ENCODE measurements around the gene GLT1D1. TPM values are rescaled to one million over a fixed set of nuclear protein-coding genes. Genes with fewer than 3 reads are reported as not detected.

GLT1D1 gene
- total RNA-seq, 4 donors from 2014 or later = 0.09 to 10.4 (median 0.71) TPM

DNA sequence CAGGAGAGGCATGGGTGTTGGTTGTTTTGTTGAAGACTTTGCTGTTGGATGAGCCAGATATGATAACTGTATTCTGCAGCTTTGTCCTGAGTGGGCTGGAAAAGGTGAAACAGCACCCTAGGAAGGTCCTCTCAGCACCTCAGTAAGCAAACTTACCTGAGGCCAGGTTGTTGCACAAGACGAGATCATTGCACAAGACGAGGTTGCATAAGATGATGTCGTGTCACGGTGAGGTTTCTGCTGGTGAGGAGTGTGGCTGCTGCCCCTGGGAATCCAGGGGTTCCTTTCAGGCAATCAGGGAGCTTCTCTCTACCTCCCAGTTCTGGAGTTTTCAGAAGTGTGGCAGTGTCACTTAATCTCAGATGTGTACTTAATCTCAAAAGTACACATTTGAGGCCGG lies 85.6 kb downstream of the GLT1D1 start:
- TF ChIP-seq CTCF (IDR thresholded peaks at IDR 0.05) = no peak
- DNase-seq (ENCODE audit: low spot score) (no peak), ATAC-seq (ENCODE audit: low FRiP score) (no peak)

DNA sequence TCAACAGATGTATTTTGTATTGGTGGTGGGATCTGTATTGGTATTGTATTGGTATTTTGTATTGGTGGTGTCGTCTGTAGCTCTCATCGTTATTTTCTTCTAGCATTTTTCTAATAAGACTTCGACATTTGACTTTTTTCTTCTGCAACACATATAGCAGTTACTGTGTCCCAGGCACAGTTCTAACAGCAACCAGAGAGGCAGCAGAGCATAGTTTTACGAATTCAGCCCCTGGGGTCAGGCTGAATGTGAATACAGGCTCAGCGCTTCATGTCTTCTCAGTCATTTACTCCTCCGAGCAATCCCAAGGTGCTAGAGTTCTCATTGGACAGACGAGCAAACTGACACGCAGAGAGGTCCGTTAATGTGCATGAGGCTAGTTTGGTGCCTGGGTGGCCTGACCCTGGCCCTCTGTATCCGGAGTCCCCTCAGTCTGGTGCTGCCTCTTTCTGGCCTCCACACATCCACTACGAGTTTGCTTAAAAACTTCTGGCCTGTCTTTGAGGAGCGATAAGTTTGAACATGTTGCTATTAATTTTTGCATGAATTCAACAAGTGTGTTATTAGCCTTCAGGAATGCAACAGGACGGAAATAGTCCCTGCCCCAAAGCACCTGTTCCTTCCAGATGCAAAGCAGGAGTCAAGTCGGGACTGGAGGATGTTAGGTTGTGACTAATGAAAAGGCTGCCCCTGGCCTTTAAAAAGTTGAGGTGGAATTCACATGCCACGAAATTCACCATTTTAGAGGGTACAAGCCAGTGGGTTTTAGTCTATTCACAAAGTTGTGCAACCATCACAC lies 87.0 kb downstream of the GLT1D1 start:
- ATAC-seq (ENCODE audit: low FRiP score) (no peak), DNase-seq (ENCODE audit: low spot score) (no peak)
- TF ChIP-seq CTCF (IDR thresholded peaks at IDR 0.05) = no peak

- no peak for DNase-seq (ENCODE audit: low spot score)
- no peak for ATAC-seq (ENCODE audit: low FRiP score)
- TF ChIP-seq CTCF (IDR thresholded peaks at IDR 0.05) = no peak
Measured at GRCh38 chr12:128940974-128941373, 87.7 kb downstream of the GLT1D1 start.

DNA sequence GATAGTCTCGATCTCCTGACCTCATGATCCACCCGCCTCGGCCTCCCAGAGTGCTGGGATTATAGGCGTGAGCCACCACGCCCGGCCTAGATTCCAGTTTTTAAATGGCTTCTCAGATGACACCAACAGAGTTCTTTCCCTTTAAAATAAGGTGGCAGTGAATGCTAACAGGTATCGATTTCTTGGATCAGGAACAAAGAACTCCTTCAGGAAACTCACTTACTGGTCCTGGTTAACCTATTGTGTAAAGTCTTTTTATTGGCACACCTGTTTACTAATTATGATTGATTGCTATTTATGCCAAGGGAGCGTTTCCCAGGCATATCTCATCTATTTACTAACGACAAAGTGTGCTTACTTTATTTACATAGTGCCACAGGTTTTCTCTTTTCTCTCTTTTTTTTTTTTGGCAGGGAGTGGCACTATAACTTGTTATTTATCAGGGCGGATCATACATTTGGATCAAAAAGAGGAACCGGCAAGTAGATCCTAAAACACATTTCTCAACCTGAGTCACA lies 89.7 kb downstream of the GLT1D1 start:
- no peak for DNase-seq (ENCODE audit: low spot score)
- ATAC-seq (ENCODE audit: low FRiP score) = no peak
- no peak for TF ChIP-seq CTCF (IDR thresholded peaks at IDR 0.05)

DNA sequence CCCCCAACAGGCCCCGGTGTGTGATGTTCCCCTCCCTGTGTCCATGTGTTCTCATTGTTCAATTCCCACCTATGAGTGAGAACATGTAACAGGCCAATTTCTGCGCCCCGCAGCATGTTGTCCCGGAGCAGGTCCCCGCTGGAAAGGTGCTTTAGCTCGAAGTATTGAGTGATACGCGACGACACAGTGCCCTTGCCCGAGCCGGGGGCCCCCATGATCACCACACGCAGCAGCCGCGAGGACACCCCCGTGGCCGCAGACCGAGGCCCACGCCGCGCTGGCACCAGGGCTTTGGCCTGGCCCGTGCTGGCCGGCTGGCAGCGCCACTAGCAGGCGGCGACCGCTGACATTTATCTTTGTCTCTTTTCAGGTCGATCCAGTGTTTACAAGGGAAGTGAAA lies 91.7 kb downstream of the GLT1D1 start:
- no peak for TF ChIP-seq CTCF (IDR thresholded peaks at IDR 0.05)
- no peak for ATAC-seq (ENCODE audit: low FRiP score)
- DNase-seq (ENCODE audit: low spot score) = no peak

GRCh38 chr12:128947209-128947608 lies 93.9 kb downstream of the GLT1D1 start:
- DNase-seq (ENCODE audit: low spot score) (no peak), ATAC-seq (ENCODE audit: low FRiP score) (no peak)
- no peak for TF ChIP-seq CTCF (IDR thresholded peaks at IDR 0.05)

DNA sequence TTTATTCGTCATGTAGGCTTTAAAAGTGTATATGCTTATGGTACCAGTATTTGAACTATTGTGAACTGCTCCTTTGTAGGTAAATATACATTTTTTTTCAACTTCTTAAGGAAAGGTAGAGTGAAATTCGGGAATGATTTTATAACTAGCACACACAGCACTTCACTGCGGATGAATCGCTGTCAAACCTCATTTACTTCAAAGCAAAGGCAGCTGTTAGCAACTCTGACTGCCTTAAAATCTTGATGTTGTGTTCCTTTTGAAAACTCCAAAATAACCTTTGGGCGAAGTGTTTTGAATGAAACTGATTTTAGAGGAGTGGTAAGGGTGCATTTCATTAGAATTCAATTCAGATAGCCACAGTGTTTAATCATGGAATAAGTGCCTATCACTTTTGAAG lies 95.8 kb downstream of the GLT1D1 start:
- ATAC-seq (ENCODE audit: low FRiP score) = no peak
- TF ChIP-seq CTCF (IDR thresholded peaks at IDR 0.05) = no peak
- DNase-seq (ENCODE audit: low spot score) = no peak
